ENCODE data around the gene SERPINA4. TPM values are rescaled to one million over a fixed set of nuclear protein-coding genes. Genes with fewer than 3 reads are reported as not detected.
"Not testable (repeated sequence)": the region's sequence is repeated elsewhere in the genome, so short reads cannot be mapped to it uniquely, and the experiment has no call there.

Gene SERPINA4
- total RNA-seq, 1 experiment from 2014 or later: not detected

GRCh38 chr14:94561656-94562010, 391 bp downstream of the SERPINA4 start:
- DNase-seq (ENCODE audit: low read depth): no peak
- in situ Hi-C loops (cut with HindIII; ENCODE audit: low pct_unique_long_range_greater_than_20kb, low sequenced_read_pairs): no loop called here

GRCh38 chr14:94562022-94562421, 780 bp downstream of the SERPINA4 start:
- in situ Hi-C loops (cut with HindIII; ENCODE audit: low pct_unique_long_range_greater_than_20kb, low sequenced_read_pairs): no loop called here
- DNase-seq (ENCODE audit: low read depth): no peak

DNA sequence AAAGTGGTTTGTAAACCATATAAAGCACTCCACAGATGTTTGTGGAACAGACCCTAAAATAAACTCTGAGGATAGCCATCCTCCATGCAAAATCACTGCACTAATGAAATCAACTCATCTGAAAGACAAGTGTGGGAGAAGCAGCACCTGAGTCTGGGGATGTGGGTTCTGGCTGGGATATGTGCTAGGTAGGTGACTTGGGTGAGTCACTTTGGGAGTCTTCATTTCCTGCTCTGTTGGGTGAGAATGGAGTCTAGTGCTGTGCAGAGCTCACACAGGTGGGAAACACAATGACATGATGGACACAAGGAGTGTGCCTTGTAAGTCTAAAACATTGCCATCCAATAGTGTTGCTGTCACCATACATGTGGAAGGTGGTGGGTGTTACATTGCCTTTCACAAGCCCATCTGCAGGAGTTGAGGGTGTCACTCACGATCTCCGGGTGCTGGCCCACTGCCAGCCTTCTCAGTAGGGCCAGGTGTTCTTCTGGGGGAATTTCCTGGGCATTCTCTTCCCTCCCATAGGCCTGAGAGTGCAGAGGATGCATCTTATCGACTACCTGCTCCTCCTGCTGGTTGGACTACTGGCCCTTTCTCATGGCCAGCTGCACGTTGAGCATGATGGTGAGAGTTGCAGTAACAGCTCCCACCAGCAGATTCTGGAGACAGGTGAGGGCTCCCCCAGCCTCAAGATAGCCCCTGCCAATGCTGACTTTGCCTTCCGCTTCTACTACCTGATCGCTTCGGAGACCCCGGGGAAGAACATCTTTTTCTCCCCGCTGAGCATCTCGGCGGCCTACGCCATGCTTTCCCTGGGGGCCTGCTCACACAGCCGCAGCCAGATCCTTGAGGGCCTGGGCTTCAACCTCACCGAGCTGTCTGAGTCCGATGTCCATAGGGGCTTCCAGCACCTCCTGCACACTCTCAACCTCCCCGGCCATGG, 2.0 kb downstream of the SERPINA4 start:
- in situ Hi-C loops (cut with HindIII; ENCODE audit: low pct_unique_long_range_greater_than_20kb, low sequenced_read_pairs): no loop called here
- DNase-seq (ENCODE audit: low read depth): no peak

DNA sequence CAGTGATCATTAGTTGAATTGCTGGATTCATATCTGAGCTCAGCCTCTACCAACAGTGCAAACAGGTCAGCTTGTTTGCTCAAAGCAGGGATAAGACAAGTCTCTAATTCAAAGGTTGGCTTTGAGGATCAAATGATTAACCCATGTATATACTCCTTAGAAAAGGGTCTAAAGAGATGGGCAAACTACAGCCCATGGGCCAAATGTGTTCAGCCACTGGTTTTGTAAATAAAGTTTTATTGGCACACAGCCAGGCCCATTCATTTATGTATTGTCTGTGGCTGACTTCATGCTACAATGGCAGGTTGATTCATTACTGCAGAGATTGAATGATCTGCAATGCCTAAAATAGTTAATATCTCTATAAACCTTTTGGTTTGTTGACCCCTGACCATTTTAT, 3.1 kb downstream of the SERPINA4 start:
- in situ Hi-C loops (cut with HindIII; ENCODE audit: low pct_unique_long_range_greater_than_20kb, low sequenced_read_pairs): no loop called here
- no peak for DNase-seq (ENCODE audit: low read depth)

DNA sequence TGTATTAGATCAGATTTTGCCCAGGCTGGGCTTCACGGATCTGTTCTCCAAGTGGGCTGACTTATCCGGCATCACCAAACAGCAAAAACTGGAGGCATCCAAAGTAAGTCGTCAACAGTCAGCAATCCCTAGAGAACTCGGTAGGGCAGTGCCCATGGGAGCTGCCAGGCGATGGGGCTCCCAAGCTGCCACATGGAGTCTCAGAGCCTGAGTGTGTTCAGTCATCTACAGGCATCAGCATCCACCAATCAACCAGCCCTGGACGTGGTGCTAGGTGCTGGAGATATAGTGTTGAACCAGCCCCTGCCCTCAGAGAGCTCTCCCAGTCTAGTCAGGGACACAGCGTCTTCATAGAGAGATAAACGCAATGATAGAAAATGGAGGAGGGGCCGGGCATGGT, 6.9 kb downstream of the SERPINA4 start:
- no peak for DNase-seq (ENCODE audit: low read depth)
- in situ Hi-C loops (cut with HindIII; ENCODE audit: low pct_unique_long_range_greater_than_20kb, low sequenced_read_pairs): no loop called here

DNA sequence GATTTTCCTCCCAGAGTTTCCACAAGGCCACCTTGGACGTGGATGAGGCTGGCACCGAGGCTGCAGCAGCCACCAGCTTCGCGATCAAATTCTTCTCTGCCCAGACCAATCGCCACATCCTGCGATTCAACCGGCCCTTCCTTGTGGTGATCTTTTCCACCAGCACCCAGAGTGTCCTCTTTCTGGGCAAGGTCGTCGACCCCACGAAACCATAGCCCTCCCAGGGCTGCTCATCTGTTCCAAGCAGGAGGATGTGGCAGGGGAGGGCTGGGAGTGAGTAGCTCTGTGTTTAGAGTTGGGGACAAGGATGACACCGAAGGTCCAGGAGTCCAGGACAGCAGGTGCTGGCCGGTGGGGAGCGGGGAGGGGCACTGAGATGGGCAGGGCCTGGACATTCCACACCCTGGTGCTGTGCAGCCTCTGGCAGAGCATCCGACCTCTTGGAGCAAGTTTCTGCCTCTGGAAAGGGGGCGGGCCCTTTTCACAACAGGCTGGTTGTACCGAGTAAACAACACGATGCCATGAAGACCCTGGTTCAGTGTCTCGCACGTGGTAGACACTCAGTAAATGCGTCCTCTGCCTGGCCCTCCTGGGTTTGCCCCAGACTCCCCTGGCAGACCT, 8.2 kb downstream of the SERPINA4 start:
- in situ Hi-C loops (cut with HindIII; ENCODE audit: low pct_unique_long_range_greater_than_20kb, low sequenced_read_pairs): no loop called here
- DNase-seq (ENCODE audit: low read depth): no peak

GRCh38 chr14:94570002-94570400, 8.8 kb downstream of the SERPINA4 start:
- DNase-seq (ENCODE audit: low read depth): no peak
- in situ Hi-C loops (cut with HindIII; ENCODE audit: low pct_unique_long_range_greater_than_20kb, low sequenced_read_pairs): no loop called here

GRCh38 chr14:94570440-94570839, 9.2 kb downstream of the SERPINA4 start:
- in situ Hi-C loops (cut with HindIII; ENCODE audit: low pct_unique_long_range_greater_than_20kb, low sequenced_read_pairs): no loop called here
- DNase-seq (ENCODE audit: low read depth): no peak

DNA sequence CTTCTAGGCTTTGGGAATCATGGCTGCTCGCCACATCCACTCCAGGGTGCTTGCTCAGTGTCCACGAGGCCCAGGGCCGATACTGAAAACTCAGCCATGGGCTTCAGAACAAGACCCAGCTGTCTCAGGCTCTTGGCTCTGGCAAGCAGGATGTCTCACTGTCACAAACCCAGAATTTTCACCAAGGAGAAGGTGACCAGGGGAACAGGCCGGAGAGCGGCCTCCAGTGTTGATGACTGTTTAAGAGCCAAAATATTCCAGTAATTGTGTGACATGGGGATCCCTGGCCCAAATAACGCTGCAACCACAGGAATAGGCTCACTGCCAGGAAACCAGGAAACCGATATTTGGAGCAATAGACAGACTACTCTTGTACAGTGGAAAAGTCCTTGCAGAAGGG, 10.2 kb downstream of the SERPINA4 start:
- in situ Hi-C loops (cut with HindIII; ENCODE audit: low pct_unique_long_range_greater_than_20kb, low sequenced_read_pairs): no loop called here
- no peak for DNase-seq (ENCODE audit: low read depth)

DNA sequence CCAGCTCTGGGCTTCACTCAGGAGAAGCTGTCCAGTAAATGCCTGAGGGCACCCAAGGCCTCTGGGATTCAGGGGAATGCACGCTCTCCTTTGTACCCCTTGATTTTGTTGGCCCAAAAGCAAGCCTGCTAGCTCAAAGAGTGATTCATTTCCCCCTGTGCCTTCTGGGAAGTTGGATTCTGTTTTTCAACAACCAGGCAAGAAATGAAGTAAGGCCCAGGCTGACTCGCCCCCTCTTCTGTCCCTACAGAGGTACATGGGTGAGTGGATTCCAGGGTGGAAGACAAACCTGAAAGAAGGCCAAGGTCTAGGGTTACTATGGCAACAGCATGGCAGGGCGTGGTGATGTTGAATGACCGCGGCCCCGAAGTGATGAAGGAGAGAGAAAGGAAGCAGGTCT, 10.7 kb downstream of the SERPINA4 start:
- DNase-seq (ENCODE audit: low read depth): no peak
- in situ Hi-C loops (cut with HindIII; ENCODE audit: low pct_unique_long_range_greater_than_20kb, low sequenced_read_pairs): no loop called here

GRCh38 chr14:94572637-94573303, 11.5 kb downstream of the SERPINA4 start:
- no peak for DNase-seq (ENCODE audit: low read depth)
- in situ Hi-C loops (cut with HindIII; ENCODE audit: low pct_unique_long_range_greater_than_20kb, low sequenced_read_pairs): no loop called here

- in situ Hi-C loops (cut with HindIII; ENCODE audit: low pct_unique_long_range_greater_than_20kb, low sequenced_read_pairs): no loop called here
- no peak for DNase-seq (ENCODE audit: low read depth)
These were observed 12.4 kb downstream of the SERPINA4 start for GRCh38 chr14:94573475-94574277.

DNA sequence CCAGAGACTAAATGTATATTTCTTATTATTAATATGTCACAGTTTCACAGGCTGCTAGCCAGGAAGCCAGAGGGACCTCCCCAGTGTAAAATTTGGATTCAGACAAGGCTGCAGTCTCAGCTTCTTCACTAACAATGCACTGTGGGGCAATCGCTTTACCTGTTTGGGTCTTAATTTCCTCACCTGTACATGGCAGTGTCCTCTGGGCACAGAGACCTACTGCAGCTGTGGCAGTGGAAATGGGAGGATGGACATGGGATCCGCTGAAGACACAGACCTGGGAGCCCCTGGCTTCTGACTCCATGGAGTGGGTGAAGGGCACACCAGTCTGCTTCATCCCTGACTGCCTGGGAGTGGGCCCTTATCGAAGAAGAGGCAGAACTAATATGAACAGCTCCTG, 13.1 kb downstream of the SERPINA4 start:
- in situ Hi-C loops (cut with HindIII; ENCODE audit: low pct_unique_long_range_greater_than_20kb, low sequenced_read_pairs): no loop called here
- no peak for DNase-seq (ENCODE audit: low read depth)

- in situ Hi-C loops (cut with HindIII; ENCODE audit: low pct_unique_long_range_greater_than_20kb, low sequenced_read_pairs): no loop called here
- DNase-seq (ENCODE audit: low read depth): no peak
These were observed 14.7 kb downstream of the SERPINA4 start for GRCh38 chr14:94575730-94576585.

GRCh38 chr14:94577472-94577871, 16.2 kb downstream of the SERPINA4 start:
- in situ Hi-C loops (cut with HindIII; ENCODE audit: low pct_unique_long_range_greater_than_20kb, low sequenced_read_pairs); DNase-seq (ENCODE audit: low read depth): not testable (repeated sequence)

DNA sequence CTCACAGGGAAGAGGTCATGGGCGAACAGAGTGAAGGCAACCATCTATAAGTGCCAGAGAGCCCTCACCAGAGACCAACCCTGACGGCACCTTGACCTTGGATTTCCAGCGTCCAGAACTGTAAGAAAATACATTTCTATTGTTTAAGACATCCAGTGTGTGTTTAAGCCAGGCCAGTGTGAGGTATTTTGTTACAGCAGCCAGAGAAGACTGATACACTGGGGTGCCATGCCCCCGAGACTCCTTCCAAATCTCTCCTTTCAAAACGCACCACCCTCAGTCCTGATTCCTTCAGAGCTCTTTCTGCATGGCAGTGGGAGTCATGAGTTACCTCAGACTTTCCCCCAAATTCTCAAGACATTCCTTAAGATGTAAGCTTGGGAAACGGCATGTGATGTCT, 17.5 kb downstream of the SERPINA4 start:
- no peak for DNase-seq (ENCODE audit: low read depth)
- in situ Hi-C loops (cut with HindIII; ENCODE audit: low pct_unique_long_range_greater_than_20kb, low sequenced_read_pairs): no loop called here

GRCh38 chr14:94581127-94581999, 20.1 kb downstream of the SERPINA4 start, which contains the start of gene SERPINA5:
TSS of gene SERPINA5 (plus strand) at chr14:94581426. CDS start at chr14:94587363, 5,937 bp downstream.
- DNase-seq (ENCODE audit: low read depth): no peak
- in situ Hi-C loops (cut with HindIII; ENCODE audit: low pct_unique_long_range_greater_than_20kb, low sequenced_read_pairs): no loop called here

Data from Caki2 (cell line).